Amygdala (tissue), 56 donors: Measurements from ENCODE around the gene ITPR3.
A peak's percentile ranks its signal among the peaks of the same experiment; 100 is the strongest.

ENCODE experiments used
- DNase-seq, 56 donors: peaks; one replicate each; lab custom pipeline; 2025; lab: John Stamatoyannopoulos, UW

The ITPR3 gene

GRCh38 chr6:33620856-33621710 lies at the start of gene ITPR3:
TSS of gene ITPR3 (plus strand) at chr6:33621322. CDS start at chr6:33621603, 281 bp downstream.
- no peak for DNase-seq

GRCh38 chr6:33571637-33572316 lies 49.3 kb upstream of the ITPR3 start:
- DNase-seq = peak in 6 of 56 donors; percentile 43 to 65 (median 49)

- DNase-seq = no peak
Observed at GRCh38 chr6:33575211-33575610, 45.9 kb upstream of the ITPR3 start.

GRCh38 chr6:33576668-33577067 lies 44.5 kb upstream of the ITPR3 start:
- DNase-seq = no peak

- peak in 2 of 56 donors; percentile 6 to 18 for DNase-seq
Observed at GRCh38 chr6:33577106-33577535, 44.0 kb upstream of the ITPR3 start.

GRCh38 chr6:33577718-33578117 lies 43.4 kb upstream of the ITPR3 start:
- DNase-seq = no peak

GRCh38 chr6:33578164-33578563 lies 43.0 kb upstream of the ITPR3 start:
- no peak for DNase-seq

- DNase-seq = no peak
Observed at GRCh38 chr6:33578588-33579011, 42.5 kb upstream of the ITPR3 start.

- peak; percentile 33 to 96 (median 86) for DNase-seq
Observed at GRCh38 chr6:33579828-33580714, 41.1 kb upstream of the ITPR3 start, which contains the start of gene BAK1. TSS of gene BAK1 (minus strand) at chr6:33580276. CDS start at chr6:33577604, 2,672 bp downstream.

GRCh38 chr6:33581186-33581585 lies 39.9 kb upstream of the ITPR3 start:
- DNase-seq = no peak

- no peak for DNase-seq
Observed at GRCh38 chr6:33583591-33584155, 37.4 kb upstream of the ITPR3 start.

GRCh38 chr6:33584700-33585402 lies 36.3 kb upstream of the ITPR3 start:
- DNase-seq = no peak

GRCh38 chr6:33585403-33586107 lies 35.6 kb upstream of the ITPR3 start:
- peak in 51 of 56 donors; percentile 6 to 85 (median 50) for DNase-seq

GRCh38 chr6:33586108-33586640 lies 34.9 kb upstream of the ITPR3 start:
- peak in 1 of 56 donors; percentile 8 for DNase-seq

GRCh38 chr6:33587529-33587928 lies 33.6 kb upstream of the ITPR3 start:
- DNase-seq = peak in 9 of 56 donors; percentile 8 to 32 (median 17)

- no peak for DNase-seq
Observed at GRCh38 chr6:33588894-33589293, 32.2 kb upstream of the ITPR3 start.

- no peak for DNase-seq
Observed at GRCh38 chr6:33589392-33589730, 31.8 kb upstream of the ITPR3 start.

GRCh38 chr6:33589731-33590530 lies 31.2 kb upstream of the ITPR3 start:
- DNase-seq = peak in 21 of 56 donors; percentile 5 to 51 (median 20)
